H1 (cell line): Measurements from ENCODE around the gene KRT14. TPM values are rescaled to one million over a fixed set of nuclear protein-coding genes. Genes with fewer than 3 reads are reported as not detected.

Source experiments
- CTCF ChIA-PET: fragments of 300-600 bp; sonication (Branson Sonifier 250); formaldehyde crosslinking; loops from one replicate; lab custom pipeline; 2021; ENCODE audit not compliant: partially characterized antibody; lab: Charles Lee
- POLR2A ChIA-PET: fragments of 300-600 bp; sonication (Branson Sonifier 250); formaldehyde crosslinking; loops from one replicate; lab custom pipeline; 2021; ENCODE audit warnings: inconsistent platforms; ENCODE audit not compliant: partially characterized antibody; lab: Charles Lee
- DNase-seq, 2 experiments: peaks; one replicate each; pipeline versions ENCODE4 v3.0.0 to v3.0.0-alpha.2; 2010 to 2022; ENCODE audit warnings: low spot score in 2 of 2, low read depth in 1 of 2, mixed read lengths in 1 of 2
- FAIRE-seq: peaks from 2 replicates; lab custom pipeline; 2011; peaks lifted over from hg19 to GRCh38; lab: Jason Lieb, UNC
- H2AFZ ChIP-seq: 2 replicates; pipeline ENCODE4 v1.8.1; 2012; ENCODE audit warnings: low read length, inconsistent platforms
- H2AK5ac ChIP-seq: 2 replicates; pipeline ENCODE4 v1.6.1; 2013; ENCODE audit warnings: low read depth, low read length
- H2BK120ac ChIP-seq: replicated peaks from 2 replicates; pipeline ENCODE3; 2013; ENCODE audit warnings: low read depth, low read length, inconsistent platforms
- H2BK12ac ChIP-seq: 2 replicates; pipeline ENCODE4 v1.6.1; 2013; ENCODE audit warnings: low read depth, low read length
- H2BK15ac ChIP-seq: 2 replicates; pipeline ENCODE4 v1.6.1; 2013; ENCODE audit warnings: low read length
- H2BK20ac ChIP-seq: 2 replicates; pipeline ENCODE4 v1.6.1; 2013; ENCODE audit warnings: low read length
- H2BK5ac ChIP-seq: 2 replicates; pipeline ENCODE4 v1.6.1; 2013; ENCODE audit warnings: low read depth, low read length
- H3K14ac ChIP-seq: 2 replicates; pipeline ENCODE4 v1.6.1; 2013; ENCODE audit warnings: inconsistent platforms; ENCODE audit not compliant: insufficient read length
- H3K18ac ChIP-seq: 2 replicates; pipeline ENCODE4 v1.6.1; 2013; ENCODE audit warnings: low read length; ENCODE audit errors: extremely low read depth
- H3K23ac ChIP-seq: 2 replicates; pipeline ENCODE4 v1.6.1; 2013; ENCODE audit warnings: inconsistent platforms; ENCODE audit not compliant: insufficient read length
- H3K23me2 ChIP-seq: 2 replicates; pipeline ENCODE4 v1.6.1; 2013; ENCODE audit warnings: low read depth, low read length
- H3K27ac ChIP-seq: 2 replicates; pipeline ENCODE4 v1.6.1; 2011; ENCODE audit warnings: low read depth, low read length, inconsistent platforms
- H3K27me3 ChIP-seq, 4 experiments: replicated peaks in 1 of 4; 1 replicate in 1 of 4; 2 replicates in 3 of 4; pipeline versions ENCODE4 v1.6.1 to v1.8.1; 2011 to 2013; ENCODE audit warnings: low read length in 3 of 4, mild to moderate bottlenecking in 3 of 4, inconsistent platforms in 2 of 4, mixed read lengths in 2 of 4, moderate library complexity in 1 of 4; ENCODE audit not compliant: control insufficient read depth in 3 of 4, insufficient read depth in 3 of 4; ENCODE audit errors: extremely low read depth in 1 of 4
- H3K36me3 ChIP-seq, 4 experiments: 2 replicates each; pipeline versions ENCODE4 v1.6.1 to v1.8.1; 2011 to 2013; ENCODE audit warnings: mild to moderate bottlenecking in 4 of 4, low read length in 3 of 4, moderate library complexity in 2 of 4, control low read depth in 1 of 4, inconsistent platforms in 1 of 4; ENCODE audit not compliant: insufficient read depth in 4 of 4, control insufficient read depth in 2 of 4
- H3K4ac ChIP-seq: replicated peaks from 2 replicates; pipeline ENCODE3; 2013; ENCODE audit warnings: low read length, low read depth, mixed read lengths, inconsistent platforms; ENCODE audit not compliant: insufficient read length
- H3K4me1 ChIP-seq, 4 experiments: replicated peaks in 1 of 4; 1 replicate in 1 of 4; 2 replicates in 3 of 4; pipeline versions ENCODE4 v1.6.1 to v1.8.1; 2011 to 2013; ENCODE audit warnings: low read length in 3 of 4, inconsistent platforms in 2 of 4, mixed read lengths in 1 of 4; ENCODE audit not compliant: insufficient read depth in 4 of 4, control insufficient read depth in 3 of 4
- H3K4me2 ChIP-seq, 2 experiments: 2 replicates each; pipeline versions ENCODE4 v1.6.1 to v1.8.1; 2011 to 2013; ENCODE audit warnings: low read depth in 2 of 2, low read length in 2 of 2, control low read depth in 1 of 2, inconsistent platforms in 1 of 2, mild to moderate bottlenecking in 1 of 2; ENCODE audit not compliant: insufficient read depth in 1 of 2
- H3K4me3 ChIP-seq, 4 experiments: fragments of 200-600, 300-600 bp in 1 of 4; sonication (generic), shearing (Covaris generic), sonication (Bioruptor Twin) in 1 of 4; 2 replicates each; pipeline versions ENCODE4 v1.5.1 to v1.8.1; 2011 to 2016; ENCODE audit warnings: low read length in 4 of 4, low read depth in 3 of 4, control low read depth in 2 of 4, inconsistent platforms in 2 of 4, mild to moderate bottlenecking in 2 of 4, mixed read lengths in 1 of 4, moderate library complexity in 1 of 4; ENCODE audit not compliant: insufficient read depth in 2 of 4; ENCODE audit errors: extremely low read depth in 1 of 4
- H3K56ac ChIP-seq: replicated peaks from 2 replicates; pipeline ENCODE3; 2013; ENCODE audit warnings: low read depth, mild to moderate bottlenecking, mixed read lengths, low read length, inconsistent platforms; ENCODE audit not compliant: insufficient read length
- H3K79me1 ChIP-seq: 2 replicates; pipeline ENCODE4 v1.6.1; 2013; ENCODE audit warnings: low read depth, low read length, control low read depth
- H3K79me2 ChIP-seq, 2 experiments: 2 replicates each; pipeline versions ENCODE4 v1.6.1 to v1.8.1; 2012 to 2013; ENCODE audit warnings: low read length in 2 of 2, mild to moderate bottlenecking in 2 of 2, inconsistent platforms in 1 of 2; ENCODE audit not compliant: insufficient read depth in 2 of 2, control insufficient read depth in 1 of 2
- H3K9ac ChIP-seq, 4 experiments: replicated peaks in 1 of 4; 1 replicate in 1 of 4; 2 replicates in 3 of 4; pipeline versions ENCODE4 v1.6.1 to v1.8.1; 2011 to 2013; ENCODE audit warnings: low read depth in 3 of 4, low read length in 3 of 4, control low read depth in 2 of 4, mild to moderate bottlenecking in 2 of 4, moderate library complexity in 2 of 4, inconsistent platforms in 1 of 4; ENCODE audit errors: extremely low read depth in 1 of 4
- H3K9me3 ChIP-seq, 2 experiments: 2 replicates each; pipeline versions ENCODE4 v1.6.1 to v1.8.1; 2012 to 2013; ENCODE audit warnings: mild to moderate bottlenecking in 2 of 2, moderate library complexity in 2 of 2, control low read depth in 1 of 2, inconsistent platforms in 1 of 2, low read depth in 1 of 2, low read length in 1 of 2, mixed read lengths in 1 of 2; ENCODE audit not compliant: insufficient read depth in 2 of 2
- H4K20me1 ChIP-seq, 2 experiments: replicated peaks in 1 of 2; 2 replicates each; pipeline versions ENCODE3 to v1.8.1; 2011 to 2013; ENCODE audit warnings: inconsistent platforms in 2 of 2, low read length in 2 of 2, mild to moderate bottlenecking in 1 of 2; ENCODE audit not compliant: insufficient read depth in 2 of 2, control insufficient read depth in 1 of 2
- H4K5ac ChIP-seq: 2 replicates; pipeline ENCODE4 v1.6.1; 2013; ENCODE audit warnings: low read length, low read depth, mixed read lengths, inconsistent platforms; ENCODE audit not compliant: insufficient read length
- H4K8ac ChIP-seq: 2 replicates; pipeline ENCODE4 v1.8.0; 2013; ENCODE audit warnings: mild to moderate bottlenecking, moderate library complexity, low read length, inconsistent platforms; ENCODE audit not compliant: insufficient read depth; ENCODE audit errors: extremely low read depth
- H4K91ac ChIP-seq: replicated peaks from 2 replicates; pipeline ENCODE3; 2013; ENCODE audit warnings: low read length, mixed read lengths, inconsistent platforms; ENCODE audit not compliant: insufficient read length
- CTCF ChIP-seq, 3 experiments: IDR thresholded peaks; 1 replicate in 2 of 3; 2 replicates in 1 of 3; pipeline versions ENCODE4 v1.5.1 to v1.6.1; 2011; ENCODE audit warnings: low read length in 3 of 3, mild to moderate bottlenecking in 3 of 3, inconsistent platforms in 2 of 3, low read depth in 1 of 3, moderate library complexity in 1 of 3; ENCODE audit not compliant: insufficient read depth in 1 of 3; ENCODE audit errors: control extremely low read depth in 1 of 3
- HDAC6 ChIP-seq: IDR thresholded peaks from one replicate; pipeline ENCODE4 v1.7.1; 2012; ENCODE audit warnings: low read depth, mild to moderate bottlenecking, inconsistent platforms, low read length, moderate library complexity
- WGBS, 2 experiments: shearing (Covaris generic) in 1 of 2; methylation state at CpG; one replicate each; pipeline versions ENCODE4 v1.1.6 to v1.1.7; 2013 to 2015; ENCODE audit warnings: low lambda C conversion rate in 2 of 2, mixed read lengths in 2 of 2, inconsistent platforms in 1 of 2, low coverage in 1 of 2, missing lambda C conversion rate in 1 of 2; ENCODE audit not compliant: insufficient replicate concordance in 2 of 2, insufficient coverage in 1 of 2, insufficient read length in 1 of 2; ENCODE audit errors: extremely low coverage in 1 of 2, missing lambda C conversion rate in 1 of 2; 5-methylcytosine and 5-hydroxymethylcytosine counted together
- polyA plus RNA-seq, 7 experiments: library from polyadenylated mRNA; depleted of rRNA in 3 of 7; stranded (reverse) in 5 of 7; unstranded in 2 of 7; fragments of >200 nt in 5 of 7; fragments of 200-250 nt in 2 of 7; gene quantifications; 1 replicate in 5 of 7; 2 replicates in 1 of 7; 4 replicates in 1 of 7; pipeline versions ENCODE4 v1.2.1 to v1.2.3, GENCODE V29; 2011 to 2013; ENCODE audit warnings: missing spikeins in 2 of 7, mixed read lengths in 2 of 7
- total RNA-seq: library from RNA; stranded (reverse); fragmentation: NEBNext Ultra II Directional; extraction: Animal tissue kit (Norgen Biotek cat#: 25700); gene quantifications from 2 replicates; pipeline ENCODE4 v1.2.1, GENCODE V29; 2021

Gene KRT14
- total and polyA plus RNA-seq, 2 of the 8 experiments (the other 6 are each of a cell fraction or from before 2014, with no cell fraction given), result 0.35 TPM; not detected in 1

GRCh38 chr17:41534899-41535546 is 51.7 kb downstream of the KRT14 start:
- Histone ChIP-seq H3K9ac (no peak overlapping the region), H2BK120ac (no peak overlapping the region), H4K20me1 (no peaks in the 10 kb centered on the region), H2BK12ac (no peak overlapping the region), H3K4ac (no peak overlapping the region), H3K18ac (no peak overlapping the region), H3K4me3 (no peak overlapping the region), H2BK5ac (no peak overlapping the region), H3K23me2 (no peaks in the 10 kb centered on the region), H2BK15ac (no peak overlapping the region), H2BK20ac (no peak overlapping the region), H3K79me2 (no peaks in the 10 kb centered on the region), H3K27me3 (no peaks in the 10 kb centered on the region; a peak in 1 of 7 replicates), H3K36me3 (no peaks in the 10 kb centered on the region), H3K79me1 (no peaks in the 10 kb centered on the region), H3K4me1 (peaks cover 10 to 19% (median 13%) of the 10 kb centered on the region in 4 experiments), H4K8ac (no peak overlapping the region)
- FAIRE-seq, result no peak
- POLR2A ChIA-PET, result interaction anchor here (1.1 to 16.2 kb wide), 5 partner anchors 9 to 154 kb away, joined by 3 to 293 read pairs (median 5); partner anchors contain the start of genes EIF1 and KRT19
- WGBS, 2 experiments, result 79% methylated on average over 7 of the region's 7 CpGs; no CpG with 5 or more reads in 1 of the 2 experiments
- peak in 2 of 3 experiments; percentile 3 to 7; a peak in 1 of 4 replicates for TF ChIP-seq CTCF (IDR thresholded peaks at IDR 0.05; ENCODE audit: control extremely low read depth in 1 of 3, insufficient read depth in 1 of 3, low read depth in 1 of 3, low read length in 3 of 3)
- no peak for TF ChIP-seq HDAC6
- TF ChIP-seq, all 59 proteins: peak for 1
- H3K23ac ChIP-seq, result no peak overlapping the region
- H3K14ac ChIP-seq, result no peak overlapping the region
- no peak overlapping the region for H4K91ac ChIP-seq
- no peak overlapping the region for H4K5ac ChIP-seq
- no peak overlapping the region for H2AK5ac ChIP-seq
- no peak overlapping the region for H2AFZ ChIP-seq
- H3K56ac ChIP-seq, result no peak overlapping the region
- no peak for DNase-seq
- no peak overlapping the region for H3K4me2 ChIP-seq
- H3K9me3 ChIP-seq, result no peaks in the 10 kb centered on the region
- CTCF ChIA-PET, result interaction anchor here (0.6 to 5.5 kb wide), 12 partner anchors 8 to 214 kb away, joined by 3 to 48 read pairs (median 3); no protein-coding TSS in a partner anchor
- H3K27ac ChIP-seq, result no peak overlapping the region
